ENCODE data around the gene ARL2. TPM values are rescaled to one million over a fixed set of nuclear protein-coding genes. Genes with fewer than 3 reads are reported as not detected.
A peak's percentile ranks its signal among the peaks of the same experiment; 100 is the strongest.
"Not testable (repeated sequence)": the region's sequence is repeated elsewhere in the genome, so short reads cannot be mapped to it uniquely, and the experiment has no call there.

The ARL2 gene
- polyA plus RNA-seq (ENCODE audit: insufficient read length in 4 of 4) = 10 to 100 TPM; 58.1 to 81.6 (median 64.8) TPM

- DNase-seq (ENCODE audit: low read depth in 4 of 4, low spot score in 2 of 4) = peak; percentile 81 to 88 (median 84)
These were observed at the start of gene ARL2 for GRCh38 chr11:65013888-65014725. Gene ARL2, plus strand, starts transcription at chr11:65014160. Its CDS starts 48 bp downstream, at chr11:65014208.

- no peak for DNase-seq (ENCODE audit: low read depth in 4 of 4, low spot score in 2 of 4)
These were observed 46.6 kb upstream of the ARL2 start for GRCh38 chr11:64967375-64967774.

- DNase-seq (ENCODE audit: low read depth in 4 of 4, low spot score in 2 of 4) = no peak
These were observed 44.8 kb upstream of the ARL2 start for GRCh38 chr11:64969209-64969608.

GRCh38 chr11:64970731-64971151 lies 43.2 kb upstream of the ARL2 start:
- no peak for DNase-seq (ENCODE audit: low read depth in 4 of 4, low spot score in 2 of 4)

DNA sequence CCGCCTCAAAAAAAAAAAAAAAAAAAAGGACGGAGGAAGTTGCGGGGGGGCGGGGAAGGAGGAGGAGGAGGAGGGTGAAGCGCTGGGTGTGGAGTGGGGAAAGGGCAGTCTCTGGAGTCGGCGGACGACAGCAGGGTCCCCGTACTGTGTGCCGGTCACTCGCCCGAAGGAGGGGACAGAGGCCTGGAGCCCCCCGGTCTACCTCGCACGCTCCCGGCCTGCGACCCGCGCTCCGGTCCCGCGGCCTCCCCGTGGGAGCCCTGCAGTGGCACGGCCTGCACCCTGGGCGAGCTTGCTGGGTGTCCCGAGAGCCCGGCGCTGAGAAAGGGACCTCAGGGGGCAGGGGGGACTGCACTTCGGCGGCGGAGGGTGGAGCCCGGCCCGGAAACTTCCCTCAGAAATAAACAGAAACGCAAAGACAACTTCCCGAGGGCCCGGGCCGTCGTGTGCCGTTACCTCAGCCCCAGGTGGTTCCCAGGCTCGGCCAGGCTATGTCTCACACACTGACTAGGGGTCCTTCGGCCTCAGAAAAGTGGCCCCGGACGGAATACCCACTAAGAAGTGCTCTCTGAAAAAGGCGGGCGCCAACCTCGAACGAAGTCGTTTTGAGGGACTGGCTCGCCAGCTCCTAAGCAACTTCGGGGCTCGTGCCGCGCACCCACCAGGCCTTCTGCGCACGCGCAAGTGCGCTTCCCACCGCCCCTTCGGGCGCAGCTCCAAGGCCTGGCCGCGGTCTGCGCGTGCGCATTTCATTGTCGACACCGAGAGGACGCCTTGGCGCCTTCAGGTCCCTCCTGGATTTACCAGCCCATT lies 42.3 kb upstream of the ARL2 start, which contains the start of gene MAJIN:
MAJIN (minus strand) TSS at position 688 of the 813 bp plus-strand sequence. CDS start 12,703 bp downstream, outside the sequence.
- peak; percentile 75 to 84 (median 78) for DNase-seq (ENCODE audit: low read depth in 4 of 4, low spot score in 2 of 4)

GRCh38 chr11:64974124-64974523 lies 39.8 kb upstream of the ARL2 start:
- no peak for DNase-seq (ENCODE audit: low read depth in 4 of 4, low spot score in 2 of 4)

DNA sequence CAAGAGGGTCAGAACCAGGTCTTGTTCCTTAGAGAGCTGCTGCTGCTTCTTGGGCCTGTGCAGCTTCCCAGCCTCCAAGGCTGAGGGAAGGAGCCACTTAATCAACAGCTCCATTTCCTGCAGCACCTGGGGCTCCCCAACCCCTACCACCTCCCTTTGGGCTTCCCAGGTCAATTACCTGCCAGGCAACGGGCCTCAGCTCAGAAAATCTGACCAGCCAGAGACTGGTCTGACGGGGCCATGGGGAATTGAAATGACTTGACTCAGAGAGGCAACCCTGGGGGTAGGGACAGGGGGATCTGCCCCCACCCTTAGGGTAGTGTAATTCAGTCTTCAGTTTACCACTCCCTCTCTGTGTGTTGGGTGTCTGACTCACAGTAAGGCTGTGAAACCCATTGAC lies 37.3 kb upstream of the ARL2 start:
- DNase-seq (ENCODE audit: low read depth in 4 of 4, low spot score in 2 of 4) = no peak

- not testable (repeated sequence) for DNase-seq (ENCODE audit: low read depth in 4 of 4, low spot score in 2 of 4)
These were observed 30.6 kb upstream of the ARL2 start for GRCh38 chr11:64983339-64983738.

DNA sequence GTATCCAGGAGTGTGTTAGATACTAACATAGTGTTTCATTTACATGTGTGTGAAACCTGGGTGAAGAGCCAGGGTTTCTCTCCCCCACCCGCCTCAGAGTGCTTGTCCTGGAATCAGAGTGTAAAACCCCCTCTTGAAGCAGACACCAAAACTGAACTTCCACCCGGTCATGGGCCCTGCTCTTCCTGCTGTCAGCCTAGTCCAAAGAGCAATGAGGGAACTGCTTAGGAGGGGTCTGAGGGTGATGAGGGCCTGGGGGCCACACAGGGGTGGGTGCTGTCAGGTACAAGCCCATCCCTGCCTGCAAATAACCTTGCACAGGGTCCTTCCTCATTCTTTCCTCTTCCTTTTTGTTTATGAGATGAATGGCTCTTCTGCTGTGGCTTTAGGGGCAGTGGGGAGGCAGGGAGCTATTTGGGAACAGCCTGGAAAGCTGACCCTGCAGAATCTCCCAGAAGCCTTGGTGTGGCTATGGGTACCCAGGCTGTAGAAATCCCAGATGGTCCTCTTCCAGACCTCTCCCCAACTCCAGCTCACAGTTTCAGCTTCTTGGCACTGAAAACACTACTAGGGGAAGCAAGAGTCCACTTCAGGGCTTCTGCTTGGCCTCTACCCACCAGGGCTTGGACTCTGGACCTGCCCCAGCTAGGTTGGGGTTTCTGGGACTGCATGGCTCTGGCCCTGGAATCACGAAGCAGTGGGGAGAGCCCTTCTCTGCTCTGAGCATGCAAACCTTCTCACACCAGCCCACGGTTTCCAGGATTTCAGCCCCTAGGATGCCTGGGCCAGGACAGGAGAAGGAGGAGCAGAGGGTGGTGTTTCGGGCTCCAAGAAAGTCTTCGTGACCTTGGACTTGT lies 25.7 kb upstream of the ARL2 start:
- DNase-seq (ENCODE audit: low read depth in 4 of 4, low spot score in 2 of 4) = no peak

DNA sequence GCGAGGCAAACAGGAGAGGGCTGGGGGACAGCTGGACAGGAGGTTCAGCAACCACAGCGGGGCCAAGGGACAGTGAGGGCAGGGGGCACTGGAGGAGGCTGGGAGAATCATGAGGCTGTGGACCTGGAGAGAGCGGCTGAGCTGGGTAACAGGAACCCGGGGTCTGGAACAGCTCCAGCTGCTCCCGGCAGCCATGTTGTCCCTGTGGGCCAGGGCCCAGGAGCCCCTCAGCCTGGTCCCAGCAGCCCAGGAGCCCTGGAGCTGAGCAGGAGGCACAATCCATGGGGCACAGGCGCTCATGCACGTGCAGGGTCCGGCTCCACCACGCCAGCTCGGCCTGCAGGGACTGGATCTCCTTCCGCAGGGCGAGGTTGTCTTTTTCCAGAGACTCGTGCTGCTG lies 24.5 kb upstream of the ARL2 start:
- no peak for DNase-seq (ENCODE audit: low read depth in 4 of 4, low spot score in 2 of 4)

DNA sequence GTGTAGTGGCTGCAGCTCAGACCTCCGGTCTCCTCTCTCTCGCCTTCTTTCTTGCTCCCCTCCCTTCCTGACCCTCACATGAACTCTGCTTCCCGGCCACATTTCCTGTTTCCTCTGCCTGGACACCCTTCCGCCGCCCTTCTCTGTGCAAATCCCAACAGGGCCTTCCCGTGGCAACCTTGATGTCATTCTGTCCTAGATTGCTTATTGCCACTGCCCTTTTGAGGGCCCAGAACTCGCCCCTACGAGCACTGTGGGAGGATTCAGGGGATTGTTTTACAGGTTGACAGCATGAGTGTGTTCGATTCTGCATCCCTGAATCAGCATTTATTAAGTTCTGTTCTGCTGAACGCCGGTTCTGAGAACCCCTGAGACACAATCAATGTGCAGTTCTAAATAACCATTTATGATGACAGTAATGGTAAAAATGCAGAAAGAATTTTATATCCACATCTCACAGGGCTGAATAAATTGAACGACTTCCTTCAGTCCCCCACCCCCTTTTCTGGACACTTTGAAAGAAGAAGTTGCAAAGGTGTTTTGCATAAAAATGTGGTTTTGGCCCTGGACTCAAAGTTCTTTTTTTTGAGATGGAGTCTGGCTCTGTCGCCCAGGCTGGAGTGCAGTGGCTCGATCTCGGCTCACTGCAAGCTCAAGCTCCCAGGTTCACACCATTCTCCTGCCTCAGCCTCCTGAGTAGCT lies 23.6 kb upstream of the ARL2 start:
- DNase-seq (ENCODE audit: low read depth in 4 of 4, low spot score in 2 of 4) = no peak

- DNase-seq (ENCODE audit: low read depth in 4 of 4, low spot score in 2 of 4) = no peak
These were observed 19.6 kb upstream of the ARL2 start for GRCh38 chr11:64994318-64994717.

DNA sequence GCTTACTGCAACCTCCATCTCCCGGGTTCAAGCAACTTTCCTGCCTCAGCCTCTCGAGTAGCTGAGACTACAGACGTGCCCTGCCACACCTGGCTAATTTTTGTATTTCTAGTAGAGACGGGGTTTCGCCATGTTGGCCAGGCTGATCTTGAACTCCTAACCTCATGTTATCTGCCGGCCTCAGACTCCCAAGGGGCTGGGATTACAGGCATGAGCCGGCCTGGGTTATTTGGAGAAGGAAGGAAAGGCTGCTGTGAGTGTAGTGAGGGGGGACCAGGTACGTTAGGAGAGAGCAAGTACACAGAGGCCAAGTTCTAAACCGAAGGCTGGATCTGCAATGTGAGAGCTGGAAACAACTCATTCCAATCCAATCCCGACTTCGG lies 17.6 kb upstream of the ARL2 start:
- DNase-seq (ENCODE audit: low read depth in 4 of 4, low spot score in 2 of 4) = no peak

GRCh38 chr11:64996710-64997380 lies 17.1 kb upstream of the ARL2 start, which contains the start of gene BATF2:
Gene BATF2, minus strand, starts transcription at chr11:64996971. Its CDS starts 57 bp downstream, at chr11:64996914.
- peak; percentile 50 to 79 (median 60) for DNase-seq (ENCODE audit: low read depth in 4 of 4, low spot score in 2 of 4)

GRCh38 chr11:64998141-64998540 lies 15.8 kb upstream of the ARL2 start:
- no peak for DNase-seq (ENCODE audit: low read depth in 4 of 4, low spot score in 2 of 4)

DNA sequence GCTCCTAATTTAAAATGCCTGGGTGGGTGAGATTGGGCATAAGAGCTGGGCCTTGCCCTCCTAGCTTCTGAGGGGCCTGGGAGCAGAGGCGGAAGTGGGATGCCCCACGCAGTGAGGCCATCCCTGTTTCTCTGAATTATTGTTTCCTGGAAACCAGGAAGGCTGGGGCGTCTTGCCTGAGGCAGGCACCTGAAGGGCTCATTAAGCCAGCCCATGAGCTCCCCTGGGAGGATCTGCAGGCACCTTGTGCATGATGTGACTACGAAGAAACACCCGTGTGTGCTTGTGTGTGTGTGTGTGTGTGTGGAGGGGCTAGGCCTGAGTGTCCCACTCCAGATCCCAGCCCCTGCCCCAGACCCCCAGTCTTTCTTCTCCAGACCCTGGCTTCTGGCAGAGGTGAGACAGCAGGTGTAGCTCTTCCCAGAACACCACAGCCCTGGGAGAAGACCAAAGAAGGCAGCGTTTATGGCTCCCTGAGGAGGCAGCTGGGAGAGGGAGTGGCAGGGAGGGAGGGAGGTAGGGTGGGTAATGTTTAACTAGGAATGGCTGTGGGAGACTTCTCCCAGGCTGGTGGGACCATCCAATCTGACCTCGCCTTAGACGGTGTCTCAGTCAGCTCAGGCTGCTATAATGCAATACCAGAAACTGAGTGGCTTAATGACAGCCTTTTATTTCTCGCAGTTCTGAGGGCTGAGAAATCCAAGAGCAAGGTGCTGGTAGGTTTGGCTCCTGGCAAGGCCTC lies 15.1 kb upstream of the ARL2 start:
- DNase-seq (ENCODE audit: low read depth in 4 of 4, low spot score in 2 of 4) = no peak

DNA sequence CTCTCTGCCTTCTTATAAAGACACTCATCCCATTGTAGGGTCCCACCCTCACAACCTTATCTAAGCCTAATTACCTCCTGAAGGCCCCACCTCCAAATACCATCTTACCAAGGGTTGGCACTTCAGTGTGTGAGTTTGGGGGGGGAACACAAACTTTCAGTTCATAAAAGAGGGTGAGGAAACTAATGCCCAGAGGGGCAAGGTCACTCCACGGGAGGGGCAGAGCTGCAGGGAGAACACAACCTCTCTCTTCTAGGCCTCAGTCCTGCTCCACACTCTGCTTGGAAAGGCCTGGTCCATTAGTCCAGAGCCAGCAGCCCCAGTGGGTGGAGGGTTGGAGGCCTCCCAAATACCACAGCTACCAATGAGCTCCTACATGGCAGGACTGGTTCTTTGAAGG lies 14.5 kb upstream of the ARL2 start:
- DNase-seq (ENCODE audit: low read depth in 4 of 4, low spot score in 2 of 4) = no peak

- DNase-seq (ENCODE audit: low read depth in 4 of 4, low spot score in 2 of 4) = no peak
These were observed 11.3 kb upstream of the ARL2 start for GRCh38 chr11:65002706-65003105.

GRCh38 chr11:65003282-65003681 lies 10.7 kb upstream of the ARL2 start:
- DNase-seq (ENCODE audit: low read depth in 4 of 4, low spot score in 2 of 4) = no peak

All from left renal cortex interstitium (tissue), 4 donors.